Activated T-helper 17 cell treated with anti-CD3 and anti-CD28 coated beads, Interleukin-2, amount 50 U/mL, for 72 hours (primary cell): ENCODE results near the gene PUM1. TPM values are rescaled to one million over a fixed set of nuclear protein-coding genes. Genes with fewer than 3 reads are reported as not detected.
"Not testable (repeated sequence)": the region's sequence is repeated elsewhere in the genome, so short reads cannot be mapped to it uniquely, and the experiment has no call there.

Experiments used
- ATAC-seq: fragments of 150-1000 bp; cut with Tn5 transposase; replicated peaks from 2 replicates; pipeline ENCODE4 v1.10.0; 2021; ENCODE audit warnings: mild to moderate bottlenecking, moderate library complexity
- H3K27ac Mint-ChIP-seq: one replicate; pipeline ENCODE4 v1.8.0; 2022; ENCODE audit warnings: mixed read lengths
- H3K27me3 Mint-ChIP-seq: one replicate; pipeline ENCODE4 v1.8.0; 2022; ENCODE audit warnings: mixed read lengths
- H3K36me3 Mint-ChIP-seq: one replicate; pipeline ENCODE4 v1.8.0; 2022; ENCODE audit warnings: low read depth, mild to moderate bottlenecking, mixed read lengths
- H3K4me1 Mint-ChIP-seq: one replicate; pipeline ENCODE4 v1.8.0; 2022; ENCODE audit warnings: mixed read lengths
- H3K4me3 Mint-ChIP-seq: one replicate; pipeline ENCODE4 v1.8.0; 2022; ENCODE audit warnings: mild to moderate bottlenecking, mixed read lengths
- H3K9me3 Mint-ChIP-seq: one replicate; pipeline ENCODE4 v1.8.0; 2022; ENCODE audit warnings: mixed read lengths
- total RNA-seq, 2 donors: library from RNA; stranded (reverse); gene quantifications; one replicate each; pipeline ENCODE4 v1.2.3, GENCODE V29; 2022

Gene PUM1, protein sequence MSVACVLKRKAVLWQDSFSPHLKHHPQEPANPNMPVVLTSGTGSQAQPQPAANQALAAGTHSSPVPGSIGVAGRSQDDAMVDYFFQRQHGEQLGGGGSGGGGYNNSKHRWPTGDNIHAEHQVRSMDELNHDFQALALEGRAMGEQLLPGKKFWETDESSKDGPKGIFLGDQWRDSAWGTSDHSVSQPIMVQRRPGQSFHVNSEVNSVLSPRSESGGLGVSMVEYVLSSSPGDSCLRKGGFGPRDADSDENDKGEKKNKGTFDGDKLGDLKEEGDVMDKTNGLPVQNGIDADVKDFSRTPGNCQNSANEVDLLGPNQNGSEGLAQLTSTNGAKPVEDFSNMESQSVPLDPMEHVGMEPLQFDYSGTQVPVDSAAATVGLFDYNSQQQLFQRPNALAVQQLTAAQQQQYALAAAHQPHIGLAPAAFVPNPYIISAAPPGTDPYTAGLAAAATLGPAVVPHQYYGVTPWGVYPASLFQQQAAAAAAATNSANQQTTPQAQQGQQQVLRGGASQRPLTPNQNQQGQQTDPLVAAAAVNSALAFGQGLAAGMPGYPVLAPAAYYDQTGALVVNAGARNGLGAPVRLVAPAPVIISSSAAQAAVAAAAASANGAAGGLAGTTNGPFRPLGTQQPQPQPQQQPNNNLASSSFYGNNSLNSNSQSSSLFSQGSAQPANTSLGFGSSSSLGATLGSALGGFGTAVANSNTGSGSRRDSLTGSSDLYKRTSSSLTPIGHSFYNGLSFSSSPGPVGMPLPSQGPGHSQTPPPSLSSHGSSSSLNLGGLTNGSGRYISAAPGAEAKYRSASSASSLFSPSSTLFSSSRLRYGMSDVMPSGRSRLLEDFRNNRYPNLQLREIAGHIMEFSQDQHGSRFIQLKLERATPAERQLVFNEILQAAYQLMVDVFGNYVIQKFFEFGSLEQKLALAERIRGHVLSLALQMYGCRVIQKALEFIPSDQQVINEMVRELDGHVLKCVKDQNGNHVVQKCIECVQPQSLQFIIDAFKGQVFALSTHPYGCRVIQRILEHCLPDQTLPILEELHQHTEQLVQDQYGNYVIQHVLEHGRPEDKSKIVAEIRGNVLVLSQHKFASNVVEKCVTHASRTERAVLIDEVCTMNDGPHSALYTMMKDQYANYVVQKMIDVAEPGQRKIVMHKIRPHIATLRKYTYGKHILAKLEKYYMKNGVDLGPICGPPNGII
- total RNA-seq = 100 to 1,000 TPM; 109 to 114 TPM

DNA sequence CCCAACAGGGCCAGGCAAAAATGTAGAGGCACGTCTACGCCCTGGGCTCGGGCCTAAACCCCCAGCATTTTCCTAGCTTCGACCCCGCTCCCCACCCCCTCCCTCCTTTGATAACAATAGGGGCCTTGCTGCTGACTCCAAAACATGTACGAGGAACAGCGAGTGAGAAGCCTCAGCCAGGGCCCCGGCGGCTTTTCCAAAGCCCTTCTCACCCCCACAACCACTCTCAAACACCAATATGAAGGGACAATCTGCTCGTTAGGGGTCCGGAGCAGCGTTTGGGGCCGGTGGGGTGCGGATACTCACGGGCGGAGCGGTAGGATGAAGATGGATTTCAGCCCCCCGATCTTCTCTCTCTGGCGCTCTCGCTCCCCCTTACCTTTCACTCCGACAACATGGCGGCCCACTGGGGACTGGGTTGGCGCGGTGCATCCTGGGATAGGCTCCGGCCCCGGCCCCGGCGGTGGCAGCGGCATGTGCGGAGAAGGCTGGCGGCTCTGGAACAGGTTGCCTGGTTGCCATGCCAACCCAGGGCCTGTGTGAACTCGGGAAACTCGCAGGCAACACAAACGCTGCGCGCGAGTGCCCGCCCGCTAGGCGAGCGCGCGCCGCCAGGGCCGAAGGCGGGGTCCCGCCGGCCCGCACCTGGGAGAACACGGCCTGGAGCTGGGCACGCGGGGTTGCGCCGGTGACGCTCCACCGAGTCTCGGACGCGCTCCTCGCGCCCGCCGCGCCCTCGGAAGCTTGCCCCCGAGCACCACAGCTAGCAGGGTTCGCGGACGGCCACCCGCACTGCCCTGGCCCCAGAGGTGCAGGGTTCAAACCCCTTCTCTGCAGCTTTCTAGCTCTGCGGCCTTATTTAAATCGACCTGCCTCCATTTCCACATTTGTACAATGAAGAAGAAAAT is at the start of gene PUM1:
Gene PUM1 (minus strand): TSS at position 408 of the 908 bp plus-strand sequence. CDS start 6,151 bp downstream, outside the sequence.
- Mint-ChIP-seq H3K4me1 (peaks cover 5% of the 10 kb centered on the region), H3K27me3 (no peaks in the 10 kb centered on the region), H3K4me3 (peak within 1 kb of the TSS; percentile 96), H3K9me3 (no peaks in the 10 kb centered on the region), H3K27ac (peak within 1 kb of the TSS; percentile 98), H3K36me3 (peaks cover 51% of the 10 kb centered on the region)
- ATAC-seq = peak; percentile 97

DNA sequence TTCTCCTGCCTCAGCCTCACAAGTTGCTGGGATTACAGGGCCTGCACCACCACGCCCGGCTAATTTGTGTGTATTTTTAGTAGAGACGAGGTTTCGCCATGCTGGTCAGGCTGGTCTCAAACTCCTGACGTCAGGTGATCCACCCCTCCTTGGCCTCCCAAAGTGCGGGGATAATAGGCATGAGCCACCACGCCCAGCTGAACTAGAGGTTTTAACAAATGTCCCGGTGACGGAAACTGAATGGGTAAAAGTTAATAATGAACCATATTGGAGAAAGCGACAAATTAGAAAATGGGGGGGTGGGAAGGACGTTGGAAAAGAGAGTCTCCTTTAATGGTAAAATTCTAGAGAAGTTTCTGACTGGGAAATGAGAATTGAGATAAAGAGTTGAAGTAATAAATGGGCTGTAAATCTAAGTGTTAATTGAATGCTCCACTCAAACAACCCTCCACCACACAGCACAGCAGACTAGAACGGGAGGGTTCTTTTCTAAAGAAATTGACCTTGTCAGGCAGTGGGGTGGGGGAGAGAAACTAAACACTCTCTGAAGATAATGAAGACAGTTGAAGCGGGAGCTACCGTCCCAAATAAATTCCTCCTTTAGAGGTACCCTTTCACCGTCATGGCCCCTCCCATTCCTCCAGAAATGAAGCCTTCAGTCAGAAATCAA is 46.9 kb upstream of the PUM1 start:
- Mint-ChIP-seq H3K4me3 (no peak overlapping the region), H3K27ac (no peak overlapping the region), H3K4me1 (no peaks in the 10 kb centered on the region), H3K36me3 (no peaks in the 10 kb centered on the region), H3K27me3 (peaks cover 10% of the 10 kb centered on the region), H3K9me3 (no peaks in the 10 kb centered on the region)
- no peak for ATAC-seq

DNA sequence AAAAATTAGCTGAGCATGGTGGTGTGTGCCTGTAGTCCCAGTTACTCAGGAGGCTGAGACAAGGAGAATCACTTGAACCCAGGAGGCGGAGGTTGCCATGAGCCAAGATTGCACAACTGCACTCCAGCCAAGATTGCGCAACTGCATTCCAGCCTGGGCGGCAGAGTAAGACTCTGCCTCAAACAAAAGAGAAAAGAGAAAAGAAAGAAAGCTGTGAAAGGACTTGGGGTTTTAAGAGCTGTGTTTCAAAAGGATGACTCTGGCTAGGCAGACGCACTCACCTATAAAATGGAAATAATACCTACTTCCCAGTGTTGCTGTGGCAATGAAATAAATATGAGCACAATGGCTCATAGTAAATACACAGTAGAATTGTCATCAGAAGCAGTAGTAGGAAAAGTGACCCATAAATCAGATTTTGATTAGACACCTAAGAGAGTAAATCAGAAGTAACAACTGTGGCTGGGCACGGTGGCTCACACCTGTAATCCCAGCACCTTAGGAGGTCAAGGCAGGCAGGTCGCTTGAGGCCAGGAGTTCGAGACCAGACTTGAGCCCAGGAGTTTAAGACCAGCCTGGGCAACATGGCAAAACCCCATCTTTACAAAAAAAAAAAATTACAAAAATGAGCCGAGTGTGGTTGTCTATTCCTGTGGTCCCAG is 45.9 kb upstream of the PUM1 start:
- no peaks in the 10 kb centered on the region for H3K36me3 Mint-ChIP-seq

DNA sequence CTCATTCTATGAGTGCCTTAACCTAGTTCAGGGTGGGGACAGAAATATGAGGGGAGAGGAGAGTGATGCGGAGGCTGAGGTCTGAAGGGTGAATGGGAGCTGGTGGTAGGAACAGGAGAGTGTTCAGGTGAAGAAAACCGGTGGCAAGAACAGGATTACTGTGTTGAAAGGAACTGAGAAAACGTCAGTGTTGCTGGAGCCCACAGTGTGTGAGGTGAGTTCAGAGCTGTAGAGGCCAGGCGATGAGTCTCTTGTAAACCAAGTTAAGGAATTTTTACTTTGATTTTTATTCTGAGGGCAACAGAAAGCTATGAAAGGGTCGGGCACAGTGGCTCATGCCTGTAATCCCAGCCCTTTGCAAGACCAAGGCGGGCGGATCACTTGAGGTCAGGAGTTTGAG is 45.3 kb upstream of the PUM1 start:
- no peak overlapping the region for H3K27ac Mint-ChIP-seq
- no peak for ATAC-seq
- peaks cover 2% of the 10 kb centered on the region for H3K27me3 Mint-ChIP-seq
- H3K4me1 Mint-ChIP-seq = no peaks in the 10 kb centered on the region
- H3K4me3 Mint-ChIP-seq = no peak overlapping the region
- no peaks in the 10 kb centered on the region for H3K9me3 Mint-ChIP-seq
- no peaks in the 10 kb centered on the region for H3K36me3 Mint-ChIP-seq

More for the DNA sequence above, 45.9 kb upstream of the PUM1 start:
- Mint-ChIP-seq H3K27me3 (peaks cover 8% of the 10 kb centered on the region), H3K4me1 (no peaks in the 10 kb centered on the region), H3K9me3 (no peaks in the 10 kb centered on the region), H3K27ac (no peak overlapping the region), H3K4me3 (no peak overlapping the region)
- ATAC-seq = no peak

DNA sequence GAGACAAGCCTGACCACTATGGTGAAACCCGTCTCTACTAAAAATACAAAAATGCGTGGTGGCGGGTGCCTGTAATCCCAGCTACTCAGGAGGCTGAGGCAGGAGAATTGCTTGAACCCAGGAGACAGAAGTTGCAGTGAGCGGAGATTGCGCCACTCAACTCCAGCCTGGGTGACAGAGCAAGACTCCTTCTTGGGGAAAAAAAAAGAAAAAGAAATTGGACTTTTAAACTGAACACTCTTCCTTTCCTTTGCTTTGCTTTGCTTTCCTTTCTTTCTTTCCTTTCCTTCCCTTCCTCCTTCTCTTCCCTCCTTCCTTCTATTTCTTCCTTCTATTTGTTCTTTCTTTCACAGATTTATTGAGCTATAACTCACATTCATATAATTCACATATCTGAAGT is 43.3 kb upstream of the PUM1 start:
- Mint-ChIP-seq H3K9me3 (no peaks in the 10 kb centered on the region), H3K4me3 (no peak overlapping the region), H3K4me1 (no peaks in the 10 kb centered on the region), H3K27me3 (no peaks in the 10 kb centered on the region), H3K27ac (no peak overlapping the region), H3K36me3 (no peaks in the 10 kb centered on the region)
- ATAC-seq = no peak

DNA sequence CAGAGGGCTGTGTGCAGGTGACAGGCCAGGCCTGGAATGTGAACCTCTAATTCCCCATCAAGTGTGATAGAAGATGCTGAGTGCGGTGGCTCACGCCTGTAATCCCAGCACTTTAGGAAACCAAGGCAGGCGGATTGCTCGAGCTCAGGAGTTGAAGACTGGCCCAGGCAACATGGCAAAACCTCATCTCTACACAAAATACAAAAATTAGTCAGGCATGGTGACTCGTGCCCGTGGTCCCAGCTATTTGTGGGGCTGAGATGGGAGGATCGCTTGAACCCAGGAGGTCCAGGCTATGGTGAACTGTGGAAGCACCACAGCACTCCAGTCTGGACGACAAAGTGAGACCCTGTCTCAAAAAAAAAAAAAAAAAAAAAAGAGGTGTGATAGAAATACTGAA is 40.1 kb upstream of the PUM1 start:
- Mint-ChIP-seq H3K27ac (no peak overlapping the region), H3K36me3 (no peaks in the 10 kb centered on the region), H3K27me3 (no peaks in the 10 kb centered on the region), H3K4me1 (no peaks in the 10 kb centered on the region), H3K9me3 (no peaks in the 10 kb centered on the region), H3K4me3 (no peak overlapping the region)
- ATAC-seq = no peak

DNA sequence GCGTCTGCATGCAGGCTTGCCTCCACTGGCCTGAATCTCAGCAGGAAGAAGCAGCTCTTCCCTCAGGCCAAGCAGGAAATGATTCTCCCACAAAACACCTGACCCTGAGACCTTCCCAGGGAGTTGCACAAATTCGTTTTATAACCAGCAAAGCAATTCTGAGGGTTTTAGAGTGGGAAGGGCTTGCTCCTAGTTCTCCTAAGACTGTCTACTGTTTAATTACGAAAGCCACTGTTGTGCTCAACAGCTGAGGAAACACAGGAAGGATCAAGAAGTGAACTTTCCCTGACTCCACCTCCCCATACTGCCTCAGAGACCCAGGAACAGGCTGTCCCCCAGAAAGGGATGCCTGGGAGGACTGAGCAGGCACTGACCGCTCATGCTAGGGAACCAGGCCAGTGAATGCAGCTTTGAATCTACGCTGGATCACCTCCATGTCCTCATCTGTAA is 37.0 kb upstream of the PUM1 start:
- H3K9me3 Mint-ChIP-seq = no peaks in the 10 kb centered on the region
- no peak overlapping the region for H3K4me3 Mint-ChIP-seq
- H3K4me1 Mint-ChIP-seq = no peaks in the 10 kb centered on the region
- ATAC-seq = no peak
- no peaks in the 10 kb centered on the region for H3K36me3 Mint-ChIP-seq
- no peak overlapping the region for H3K27ac Mint-ChIP-seq
- no peaks in the 10 kb centered on the region for H3K27me3 Mint-ChIP-seq

DNA sequence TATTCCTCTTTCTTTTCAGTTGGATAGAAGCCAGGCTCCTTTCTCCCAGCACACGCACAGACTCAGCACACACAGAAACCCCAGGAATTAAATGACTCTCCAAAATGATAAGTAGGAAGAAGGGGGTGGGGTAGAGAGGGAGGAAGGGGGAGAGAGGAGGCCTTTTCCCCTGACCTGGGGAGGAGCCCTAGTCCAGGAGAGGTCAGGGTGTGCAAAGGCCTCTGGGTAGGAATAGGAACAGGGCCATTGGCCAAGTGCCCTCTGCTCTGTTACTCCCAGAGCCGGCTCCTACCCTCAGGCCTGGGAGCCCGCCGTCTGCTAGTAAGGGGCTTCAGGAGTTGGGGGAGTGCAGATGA is 35.6 kb upstream of the PUM1 start:
- H3K27me3 Mint-ChIP-seq = no peaks in the 10 kb centered on the region
- H3K9me3 Mint-ChIP-seq = no peaks in the 10 kb centered on the region
- ATAC-seq = no peak
- H3K36me3 Mint-ChIP-seq = no peaks in the 10 kb centered on the region
- H3K4me3 Mint-ChIP-seq = no peak overlapping the region
- H3K27ac Mint-ChIP-seq = no peak overlapping the region
- no peaks in the 10 kb centered on the region for H3K4me1 Mint-ChIP-seq

DNA sequence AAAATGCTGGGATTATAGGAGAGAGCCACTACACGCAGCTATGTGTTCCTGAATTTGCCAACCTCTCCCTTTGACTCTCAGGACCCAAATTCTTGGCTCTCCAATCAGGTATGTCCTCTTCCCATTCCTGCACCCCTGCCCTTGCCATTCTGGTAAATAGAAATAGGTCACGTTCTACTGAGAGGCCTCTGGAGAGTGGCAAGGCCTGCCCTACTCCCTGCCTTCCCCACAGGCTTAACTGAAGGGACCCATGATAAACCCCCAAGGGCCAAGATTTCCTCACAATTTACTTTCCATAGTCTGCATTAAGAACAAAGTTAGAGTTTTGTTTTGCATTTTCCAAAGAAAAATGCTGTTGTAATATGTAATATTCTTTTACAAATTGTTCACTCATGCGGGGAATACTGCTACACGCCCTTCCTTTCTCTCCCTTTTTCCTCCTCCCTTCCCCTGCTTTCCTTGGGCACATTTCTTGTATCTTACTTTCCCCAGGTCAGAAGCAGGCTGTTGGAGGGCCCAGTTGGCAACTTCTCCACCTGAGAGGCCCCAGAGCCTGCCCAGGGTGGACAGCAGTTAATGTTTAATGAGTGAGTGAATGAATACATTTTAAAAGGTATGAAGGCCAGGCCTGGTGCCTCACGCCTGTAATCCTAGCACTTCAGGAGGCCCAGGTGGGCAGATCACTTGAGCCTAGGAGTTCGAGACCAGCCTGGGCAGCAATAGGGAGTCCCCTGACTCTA is 33.9 kb upstream of the PUM1 start:
- H3K36me3 Mint-ChIP-seq = no peaks in the 10 kb centered on the region
- no peaks in the 10 kb centered on the region for H3K9me3 Mint-ChIP-seq
- H3K4me3 Mint-ChIP-seq = no peak overlapping the region
- no peaks in the 10 kb centered on the region for H3K27me3 Mint-ChIP-seq
- H3K4me1 Mint-ChIP-seq = no peaks in the 10 kb centered on the region
- no peak for ATAC-seq
- no peak overlapping the region for H3K27ac Mint-ChIP-seq

DNA sequence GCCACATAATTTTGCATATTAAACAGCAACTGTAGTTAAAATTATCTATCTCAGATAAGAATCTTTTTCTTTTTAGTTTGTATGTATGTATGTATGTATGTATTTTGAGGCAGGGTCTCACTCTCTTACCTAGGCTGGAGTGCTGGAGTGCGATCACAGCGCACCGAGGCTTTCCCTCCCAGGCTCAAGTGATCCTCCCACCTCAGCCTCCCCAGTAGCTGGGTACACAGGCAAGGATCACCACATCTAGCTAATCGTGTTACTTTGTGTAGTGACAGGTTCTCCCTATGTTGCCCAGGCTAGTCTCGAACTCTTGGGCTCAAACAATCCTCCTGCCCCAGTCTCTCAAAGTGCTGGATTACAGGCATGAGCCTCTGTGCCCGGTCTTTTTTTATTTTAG is 30.5 kb upstream of the PUM1 start:
- Mint-ChIP-seq H3K4me1 (no peaks in the 10 kb centered on the region), H3K27me3 (no peaks in the 10 kb centered on the region), H3K4me3 (no peak overlapping the region), H3K9me3 (no peaks in the 10 kb centered on the region), H3K27ac (no peak overlapping the region), H3K36me3 (no peaks in the 10 kb centered on the region)
- no peak for ATAC-seq

DNA sequence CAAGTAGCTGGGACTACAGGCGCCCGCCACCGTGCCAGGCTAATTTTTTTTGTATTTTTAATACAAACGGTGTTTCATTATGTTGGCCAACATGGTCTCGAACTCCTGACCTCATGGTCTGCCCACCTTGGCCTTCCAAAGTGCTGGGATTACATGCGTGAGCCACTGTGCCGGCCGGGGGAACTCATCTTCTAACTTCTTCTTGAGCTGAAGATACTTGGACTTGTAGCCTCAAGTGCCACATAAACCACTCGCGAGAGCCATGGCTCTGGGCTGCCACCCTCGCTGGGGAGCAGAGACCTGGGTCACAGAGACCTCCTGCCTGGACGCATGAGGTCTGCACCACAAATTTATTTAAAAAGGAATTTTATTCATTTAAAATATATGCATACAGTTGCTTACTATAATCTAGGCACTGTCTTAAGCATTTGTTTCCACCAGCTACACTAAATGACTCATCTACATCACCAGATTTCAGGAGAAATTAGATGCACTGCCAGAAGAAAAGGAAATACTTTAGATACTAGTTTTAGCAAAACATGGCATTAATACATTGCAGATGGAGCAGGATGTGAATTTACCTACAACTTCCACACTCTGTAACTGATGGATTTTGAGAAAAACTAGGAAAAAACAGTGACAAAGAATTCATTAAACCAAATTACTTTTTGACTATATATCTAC is 29.9 kb upstream of the PUM1 start:
- no peaks in the 10 kb centered on the region for H3K27me3 Mint-ChIP-seq
- no peaks in the 10 kb centered on the region for H3K9me3 Mint-ChIP-seq
- no peak overlapping the region for H3K4me3 Mint-ChIP-seq
- ATAC-seq = no peak
- H3K36me3 Mint-ChIP-seq = no peaks in the 10 kb centered on the region
- H3K27ac Mint-ChIP-seq = no peak overlapping the region
- no peaks in the 10 kb centered on the region for H3K4me1 Mint-ChIP-seq

DNA sequence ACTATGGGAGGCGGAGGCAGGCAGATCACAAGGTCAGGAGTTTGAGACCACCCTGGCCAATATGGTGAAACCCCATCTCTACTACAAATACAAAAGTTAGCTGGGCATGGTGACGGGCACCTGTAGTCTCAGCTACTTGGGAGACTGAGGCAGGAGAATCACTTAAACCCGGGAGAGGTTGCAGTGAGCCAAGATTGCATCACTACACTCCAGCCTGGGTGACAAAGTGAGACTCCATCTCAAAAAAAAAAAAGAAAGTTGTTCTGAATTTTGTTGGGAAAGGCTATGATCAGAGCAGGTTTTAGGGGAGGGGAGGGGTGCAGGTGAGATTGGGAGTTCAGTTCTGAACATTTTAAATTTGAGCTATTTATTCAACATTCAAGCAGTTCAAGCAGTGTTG is 22.6 kb upstream of the PUM1 start:
- not testable (repeated sequence) for H3K27me3 Mint-ChIP-seq, ATAC-seq, H3K9me3 Mint-ChIP-seq

More for the DNA sequence above, 22.6 kb upstream of the PUM1 start:
- H3K36me3 Mint-ChIP-seq, H3K4me1 Mint-ChIP-seq, H3K27ac Mint-ChIP-seq, H3K4me3 Mint-ChIP-seq: not testable (repeated sequence)
